HEK293 (cell line): ENCODE results near the gene ESRRA.

ENCODE experiments used
- BCL11A ChIP-seq: fragments of 450-650 bp; formaldehyde crosslinking; IDR thresholded peaks from 2 replicates; pipeline ENCODE4 v1.5.1; 2016; ENCODE audit warnings: low read depth, missing biosample characterization, missing genetic modification characterization
- KLF1 ChIP-seq: fragments of 450-650 bp; formaldehyde crosslinking; IDR thresholded peaks from 2 replicates; pipeline ENCODE4 v1.5.1; 2016; ENCODE audit warnings: missing biosample characterization, missing genetic modification characterization
- KLF17 ChIP-seq: fragments of 450-650 bp; formaldehyde crosslinking; IDR thresholded peaks from 2 replicates; pipeline ENCODE4 v1.5.1; 2016; ENCODE audit warnings: missing biosample characterization, missing genetic modification characterization
- KLF8 ChIP-seq: fragments of 450-650 bp; formaldehyde crosslinking; IDR thresholded peaks from 2 replicates; pipeline ENCODE4 v1.5.1; 2016; ENCODE audit warnings: missing biosample characterization, missing genetic modification characterization
- KLF9 ChIP-seq: fragments of 450-650 bp; formaldehyde crosslinking; IDR thresholded peaks from 2 replicates; pipeline ENCODE4 v1.5.1; 2016; ENCODE audit warnings: missing biosample characterization, missing genetic modification characterization, low read depth
- RBAK ChIP-seq: fragments of 450-650 bp; formaldehyde crosslinking; IDR thresholded peaks from 2 replicates; pipeline ENCODE4 v1.5.1; 2016; ENCODE audit warnings: missing biosample characterization, missing genetic modification characterization
- SCRT2 ChIP-seq: fragments of 450-650 bp; formaldehyde crosslinking; IDR thresholded peaks from 2 replicates; pipeline ENCODE4 v1.5.1; 2016; ENCODE audit warnings: missing biosample characterization, missing genetic modification characterization
- SP7 ChIP-seq: fragments of 450-650 bp; formaldehyde crosslinking; IDR thresholded peaks from 2 replicates; pipeline ENCODE4 v1.5.1; 2016; ENCODE audit warnings: missing biosample characterization, missing genetic modification characterization
- TRIM28 ChIP-seq: IDR thresholded peaks from 2 replicates; pipeline ENCODE4 v1.6.1; 2011; ENCODE audit warnings: low read length, control low read depth, borderline replicate concordance
- YY2 ChIP-seq: fragments of 450-650 bp; formaldehyde crosslinking; IDR thresholded peaks from 2 replicates; pipeline ENCODE4 v1.5.1; 2016; ENCODE audit warnings: missing biosample characterization, missing genetic modification characterization
- ZBTB26 ChIP-seq: fragments of 450-650 bp; formaldehyde crosslinking; optimal IDR thresholded peaks from 2 replicates; pipeline ENCODE3; 2016; ENCODE audit warnings: missing biosample characterization, mild to moderate bottlenecking, missing genetic modification characterization
- ZNF133 ChIP-seq: fragments of 450-650 bp; formaldehyde crosslinking; IDR thresholded peaks from 2 replicates; pipeline ENCODE4 v1.5.1; 2016; ENCODE audit warnings: missing biosample characterization, missing genetic modification characterization
- ZNF2 ChIP-seq: fragments of 450-650 bp; formaldehyde crosslinking; IDR thresholded peaks from 2 replicates; pipeline ENCODE4 v1.5.1; 2016; ENCODE audit warnings: missing biosample characterization, missing genetic modification characterization
- ZNF274 ChIP-seq, 2 experiments: fragments of 200-500 bp in 1 of 2; fragments of 450-650 bp in 1 of 2; sonication (Bioruptor generic) in 1 of 2; formaldehyde crosslinking in 1 of 2; IDR thresholded peaks; 2 replicates each; pipeline versions ENCODE4 v1.5.1 to v1.6.1; 2014 to 2016; ENCODE audit warnings: borderline replicate concordance in 1 of 2, inconsistent platforms in 1 of 2, low read length in 1 of 2, missing biosample characterization in 1 of 2, missing genetic modification characterization in 1 of 2
- ZNF521 ChIP-seq: fragments of 450-650 bp; formaldehyde crosslinking; IDR thresholded peaks from 2 replicates; pipeline ENCODE4 v1.5.1; 2017; ENCODE audit warnings: missing biosample characterization, mild to moderate bottlenecking, missing genetic modification characterization
- ZNF549 ChIP-seq: fragments of 450-650 bp; IDR thresholded peaks from 2 replicates; pipeline ENCODE4 v1.5.1; 2018; ENCODE audit warnings: missing biosample characterization, missing genetic modification characterization, mild to moderate bottlenecking, inconsistent platforms, moderate library complexity
- ZNF561 ChIP-seq: fragments of 450-650 bp; IDR thresholded peaks from 2 replicates; pipeline ENCODE4 v1.5.1; 2018; ENCODE audit warnings: missing biosample characterization, missing genetic modification characterization, borderline replicate concordance
- ZNF610 ChIP-seq: fragments of 450-650 bp; formaldehyde crosslinking; IDR thresholded peaks from 2 replicates; pipeline ENCODE4 v1.5.1; 2016; ENCODE audit warnings: missing biosample characterization, missing genetic modification characterization, borderline replicate concordance
- ZNF621 ChIP-seq: fragments of 450-650 bp; formaldehyde crosslinking; IDR thresholded peaks from 2 replicates; pipeline ENCODE4 v1.5.1; 2017; ENCODE audit warnings: missing biosample characterization, missing genetic modification characterization
- ZNF629 ChIP-seq: fragments of 450-650 bp; formaldehyde crosslinking; IDR thresholded peaks from 2 replicates; pipeline ENCODE4 v1.5.1; 2017; ENCODE audit warnings: missing biosample characterization, missing genetic modification characterization
- ZNF639 ChIP-seq: fragments of 450-650 bp; formaldehyde crosslinking; IDR thresholded peaks from 2 replicates; pipeline ENCODE4 v1.5.1; 2016; ENCODE audit warnings: missing biosample characterization, missing genetic modification characterization
- ZNF670 ChIP-seq: fragments of 450-650 bp; formaldehyde crosslinking; IDR thresholded peaks from 2 replicates; pipeline ENCODE4 v1.5.1; 2016; ENCODE audit warnings: missing biosample characterization, missing genetic modification characterization, low read depth
- ZNF843 ChIP-seq: fragments of 450-650 bp; formaldehyde crosslinking; IDR thresholded peaks from 2 replicates; pipeline ENCODE4 v1.5.1; 2016; ENCODE audit warnings: missing biosample characterization, missing genetic modification characterization
- ZSCAN30 ChIP-seq: fragments of 450-650 bp; IDR thresholded peaks from 2 replicates; pipeline ENCODE4 v1.5.1; 2018; ENCODE audit warnings: missing biosample characterization, mild to moderate bottlenecking, missing genetic modification characterization, moderate library complexity
- ZSCAN4 ChIP-seq: fragments of 450-650 bp; formaldehyde crosslinking; IDR thresholded peaks from 2 replicates; pipeline ENCODE4 v1.5.1; 2017; ENCODE audit warnings: missing biosample characterization, missing genetic modification characterization
- TF ChIP-seq, protein P1 (sequence below): fragments of 450-650 bp; formaldehyde crosslinking; IDR thresholded peaks from 2 replicates; pipeline ENCODE4 v1.5.1; 2016; ENCODE audit warnings: missing biosample characterization, missing genetic modification characterization
- TF ChIP-seq, protein P2 (sequence below): fragments of 450-650 bp; formaldehyde crosslinking; IDR thresholded peaks from 2 replicates; pipeline ENCODE4 v1.5.1; 2016; ENCODE audit warnings: missing biosample characterization, missing genetic modification characterization, borderline replicate concordance
- TF ChIP-seq, protein P3 (sequence below): fragments of 450-650 bp; formaldehyde crosslinking; IDR thresholded peaks from 2 replicates; pipeline ENCODE4 v1.5.1; 2016; ENCODE audit warnings: missing biosample characterization, missing genetic modification characterization

Gene ESRRA

GRCh38 chr11:64268025-64268892 is 37.1 kb upstream of the ESRRA start (continued):
- TF ChIP-seq ZNF274 (IDR thresholded peaks at IDR 0.05; ENCODE audit: low read length) (no peak), ZNF274 (tag by site-specific recombination; IDR thresholded peaks at IDR 0.05; ENCODE audit: borderline replicate concordance) (no peak), ZNF670 (tag by site-specific recombination) (no peak), ZNF2 (no peak), BCL11A (tag by site-specific recombination) (no peak), ZBTB26 (no peak), ZNF521 (no peak), ZNF621 (tag by site-specific recombination) (no peak), ZNF610 (tag by site-specific recombination) (no peak), ZNF629 (tag by site-specific recombination) (no peak), TRIM28 (no peak), YY2 (no peak), ZNF549 (tag by site-specific recombination) (no peak), ZNF561 (no peak), ZNF133 (tag by site-specific recombination) (no peak), ZNF843 (tag by site-specific recombination) (no peak), ZNF639 (tag by site-specific recombination) (no peak), KLF17 (tag by site-specific recombination) (0 out of 2 replicates have a peak, but pooled peaks have one; percentile 18), SP7 (no peak), KLF1 (tag by site-specific recombination) (peak; percentile 76), ZSCAN4 (tag by site-specific recombination) (no peak), SCRT2 (tag by site-specific recombination) (no peak), KLF9 (tag by site-specific recombination) (no peak), ZSCAN30 (tag by site-specific recombination) (0 out of 2 replicates have a peak, but pooled peaks have one; percentile 24), KLF8 (tag by site-specific recombination) (no peak), RBAK (no peak)
- TF ChIP-seq, protein P1, sequence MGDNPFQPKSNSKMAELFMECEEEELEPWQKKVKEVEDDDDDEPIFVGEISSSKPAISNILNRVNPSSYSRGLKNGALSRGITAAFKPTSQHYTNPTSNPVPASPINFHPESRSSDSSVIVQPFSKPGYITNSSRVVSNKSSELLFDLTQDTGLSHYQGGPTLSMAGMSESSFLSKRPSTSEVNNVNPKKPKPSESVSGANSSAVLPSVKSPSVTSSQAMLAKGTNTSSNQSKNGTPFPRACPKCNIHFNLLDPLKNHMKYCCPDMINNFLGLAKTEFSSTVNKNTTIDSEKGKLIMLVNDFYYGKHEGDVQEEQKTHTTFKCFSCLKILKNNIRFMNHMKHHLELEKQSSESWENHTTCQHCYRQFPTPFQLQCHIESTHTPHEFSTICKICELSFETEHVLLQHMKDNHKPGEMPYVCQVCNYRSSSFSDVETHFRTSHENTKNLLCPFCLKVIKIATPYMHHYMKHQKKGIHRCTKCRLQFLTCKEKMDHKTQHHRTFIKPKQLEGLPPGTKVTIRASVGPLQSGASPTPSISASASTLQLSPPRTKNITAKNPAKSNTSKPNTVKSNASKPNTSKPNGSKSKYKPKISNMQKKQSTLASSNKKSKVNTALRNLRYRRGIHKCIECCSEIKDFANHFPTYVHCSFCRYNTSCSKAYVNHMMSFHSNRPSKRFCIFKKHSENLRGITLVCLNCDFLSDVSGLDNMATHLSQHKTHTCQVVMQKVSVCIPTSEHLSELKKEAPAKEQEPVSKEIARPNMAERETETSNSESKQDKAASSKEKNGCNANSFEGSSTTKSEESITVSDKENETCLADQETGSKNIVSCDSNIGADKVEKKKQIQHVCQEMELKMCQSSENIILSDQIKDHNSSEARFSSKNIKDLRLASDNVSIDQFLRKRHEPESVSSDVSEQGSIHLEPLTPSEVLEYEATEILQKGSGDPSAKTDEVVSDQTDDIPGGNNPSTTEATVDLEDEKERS (tag by site-specific recombination) = no peak
- TF ChIP-seq, protein P2, sequence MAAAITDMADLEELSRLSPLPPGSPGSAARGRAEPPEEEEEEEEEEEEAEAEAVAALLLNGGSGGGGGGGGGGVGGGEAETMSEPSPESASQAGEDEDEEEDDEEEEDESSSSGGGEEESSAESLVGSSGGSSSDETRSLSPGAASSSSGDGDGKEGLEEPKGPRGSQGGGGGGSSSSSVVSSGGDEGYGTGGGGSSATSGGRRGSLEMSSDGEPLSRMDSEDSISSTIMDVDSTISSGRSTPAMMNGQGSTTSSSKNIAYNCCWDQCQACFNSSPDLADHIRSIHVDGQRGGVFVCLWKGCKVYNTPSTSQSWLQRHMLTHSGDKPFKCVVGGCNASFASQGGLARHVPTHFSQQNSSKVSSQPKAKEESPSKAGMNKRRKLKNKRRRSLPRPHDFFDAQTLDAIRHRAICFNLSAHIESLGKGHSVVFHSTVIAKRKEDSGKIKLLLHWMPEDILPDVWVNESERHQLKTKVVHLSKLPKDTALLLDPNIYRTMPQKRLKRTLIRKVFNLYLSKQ (tag by site-specific recombination) = no peak
- TF ChIP-seq, protein P3, sequence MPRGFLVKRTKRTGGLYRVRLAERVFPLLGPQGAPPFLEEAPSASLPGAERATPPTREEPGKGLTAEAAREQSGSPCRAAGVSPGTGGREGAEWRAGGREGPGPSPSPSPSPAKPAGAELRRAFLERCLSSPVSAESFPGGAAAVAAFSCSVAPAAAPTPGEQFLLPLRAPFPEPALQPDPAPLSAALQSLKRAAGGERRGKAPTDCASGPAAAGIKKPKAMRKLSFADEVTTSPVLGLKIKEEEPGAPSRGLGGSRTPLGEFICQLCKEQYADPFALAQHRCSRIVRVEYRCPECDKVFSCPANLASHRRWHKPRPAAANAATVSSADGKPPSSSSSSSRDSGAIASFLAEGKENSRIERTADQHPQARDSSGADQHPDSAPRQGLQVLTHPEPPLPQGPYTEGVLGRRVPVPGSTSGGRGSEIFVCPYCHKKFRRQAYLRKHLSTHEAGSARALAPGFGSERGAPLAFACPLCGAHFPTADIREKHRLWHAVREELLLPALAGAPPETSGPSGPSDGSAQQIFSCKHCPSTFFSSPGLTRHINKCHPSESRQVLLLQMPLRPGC (tag by site-specific recombination) = no peak
